Neutrophil (primary cell): ENCODE results near the gene SFXN4.

Source experiments
- H3K27ac ChIP-seq: fragments of 200-600 bp; sonication (generic); 2 replicates; pipeline ENCODE4 v1.5.1; 2016; ENCODE audit warnings: mild to moderate bottlenecking, moderate library complexity
- H3K27me3 ChIP-seq: fragments of 200-600 bp; sonication (generic); 2 replicates; pipeline ENCODE4 v1.6.0; 2016; ENCODE audit warnings: mild to moderate bottlenecking
- H3K36me3 ChIP-seq: fragments of 200-600 bp; sonication (generic); 2 replicates; pipeline ENCODE4 v1.5.1; 2017
- H3K4me1 ChIP-seq, 2 experiments: fragments of 200-600 bp in 1 of 2; sonication (generic) in 1 of 2; 1 replicate in 1 of 2; 2 replicates in 1 of 2; pipeline versions ENCODE4 v1.5.1 to v1.6.1; 2013 to 2016; ENCODE audit warnings: low read depth in 1 of 2, low read length in 1 of 2, mild to moderate bottlenecking in 1 of 2, moderate library complexity in 1 of 2; ENCODE audit not compliant: control insufficient read depth in 1 of 2, insufficient read depth in 1 of 2
- H3K4me3 ChIP-seq, 2 experiments: fragments of 200-600 bp in 1 of 2; sonication (generic) in 1 of 2; 1 replicate in 1 of 2; 2 replicates in 1 of 2; pipeline ENCODE4 v1.5.1; 2013 to 2016; ENCODE audit warnings: low read depth in 1 of 2, low read length in 1 of 2, mild to moderate bottlenecking in 1 of 2, moderate library complexity in 1 of 2
- H3K9me3 ChIP-seq: fragments of 200-600 bp; sonication (generic); 2 replicates; pipeline ENCODE4 v1.5.1; 2016
- TF ChIP-seq, protein P1 (sequence below): fragments of 200-600 bp; sonication (generic); IDR thresholded peaks from 2 replicates; pipeline ENCODE4 v1.5.1; 2016; ENCODE audit warnings: antibody characterized with exemption

Gene SFXN4

GRCh38 chr10:119198438-119198837 lies 32.9 kb upstream of the SFXN4 start:
- H3K36me3 ChIP-seq: no peaks in the 10 kb centered on the region
- H3K27ac ChIP-seq: peak overlapping the region; percentile 50
- H3K9me3 ChIP-seq: no peaks in the 10 kb centered on the region
- H3K4me1 ChIP-seq: peaks cover 12 to 22% of the 10 kb centered on the region in 2 experiments
- no peaks in the 10 kb centered on the region for H3K27me3 ChIP-seq
- no peak overlapping the region for H3K4me3 ChIP-seq
- TF ChIP-seq, protein P1, sequence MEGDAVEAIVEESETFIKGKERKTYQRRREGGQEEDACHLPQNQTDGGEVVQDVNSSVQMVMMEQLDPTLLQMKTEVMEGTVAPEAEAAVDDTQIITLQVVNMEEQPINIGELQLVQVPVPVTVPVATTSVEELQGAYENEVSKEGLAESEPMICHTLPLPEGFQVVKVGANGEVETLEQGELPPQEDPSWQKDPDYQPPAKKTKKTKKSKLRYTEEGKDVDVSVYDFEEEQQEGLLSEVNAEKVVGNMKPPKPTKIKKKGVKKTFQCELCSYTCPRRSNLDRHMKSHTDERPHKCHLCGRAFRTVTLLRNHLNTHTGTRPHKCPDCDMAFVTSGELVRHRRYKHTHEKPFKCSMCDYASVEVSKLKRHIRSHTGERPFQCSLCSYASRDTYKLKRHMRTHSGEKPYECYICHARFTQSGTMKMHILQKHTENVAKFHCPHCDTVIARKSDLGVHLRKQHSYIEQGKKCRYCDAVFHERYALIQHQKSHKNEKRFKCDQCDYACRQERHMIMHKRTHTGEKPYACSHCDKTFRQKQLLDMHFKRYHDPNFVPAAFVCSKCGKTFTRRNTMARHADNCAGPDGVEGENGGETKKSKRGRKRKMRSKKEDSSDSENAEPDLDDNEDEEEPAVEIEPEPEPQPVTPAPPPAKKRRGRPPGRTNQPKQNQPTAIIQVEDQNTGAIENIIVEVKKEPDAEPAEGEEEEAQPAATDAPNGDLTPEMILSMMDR: no peak

DNA sequence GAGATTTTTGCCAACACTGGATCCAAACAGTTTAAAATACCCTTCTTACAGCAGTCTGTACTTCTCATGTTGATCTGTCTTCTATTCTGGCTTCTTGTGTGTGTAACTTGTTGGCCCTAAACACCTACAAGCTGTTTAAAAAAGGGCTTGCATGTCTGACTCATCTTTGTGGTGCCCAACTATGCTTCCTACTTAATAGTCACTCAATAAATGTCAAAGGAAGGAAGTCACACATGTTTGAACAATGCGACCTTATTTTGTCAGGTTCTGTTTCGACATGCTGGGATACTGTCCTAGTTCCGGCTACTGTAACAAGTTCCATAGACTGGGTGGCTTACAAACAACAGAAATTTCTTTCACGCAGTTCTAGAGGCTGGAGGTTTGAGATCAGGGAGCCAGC lies 32.4 kb upstream of the SFXN4 start:
- no peaks in the 10 kb centered on the region for H3K36me3 ChIP-seq
- peak overlapping the region; percentile 50 for H3K27ac ChIP-seq
- no peak overlapping the region for H3K4me3 ChIP-seq
- no peaks in the 10 kb centered on the region for H3K9me3 ChIP-seq
- no peaks in the 10 kb centered on the region for H3K27me3 ChIP-seq
- H3K4me1 ChIP-seq: peaks cover 12 to 22% of the 10 kb centered on the region in 2 experiments
- TF ChIP-seq, protein P1: no peak

DNA sequence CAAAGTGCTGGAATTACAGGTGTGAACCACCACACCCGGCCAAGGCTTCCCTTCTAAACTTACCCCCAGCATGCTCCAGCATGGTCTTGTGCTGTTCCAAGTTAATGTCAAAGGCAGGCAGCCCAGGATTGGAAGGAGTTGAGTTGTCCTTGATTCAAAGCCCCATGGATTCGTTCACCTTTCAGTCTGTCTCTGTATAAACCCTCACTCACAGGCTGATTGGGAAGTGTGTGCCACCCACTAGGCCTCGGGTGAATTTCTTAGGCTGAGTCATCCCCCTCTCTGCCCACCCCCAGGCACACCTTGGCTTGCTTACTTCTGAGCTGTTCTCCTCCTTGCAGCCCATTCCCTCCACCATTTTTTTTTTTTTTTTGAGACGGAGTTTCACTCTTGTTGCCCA lies 26.4 kb upstream of the SFXN4 start:
- peaks cover 8 to 10% of the 10 kb centered on the region in 2 experiments for H3K4me1 ChIP-seq
- TF ChIP-seq, protein P1: no peak
- no peak overlapping the region for H3K27ac ChIP-seq
- H3K36me3 ChIP-seq: no peaks in the 10 kb centered on the region
- H3K27me3 ChIP-seq: no peaks in the 10 kb centered on the region
- no peaks in the 10 kb centered on the region for H3K9me3 ChIP-seq
- H3K4me3 ChIP-seq: no peak overlapping the region

- peaks cover 8 to 10% of the 10 kb centered on the region in 2 experiments for H3K4me1 ChIP-seq
- H3K36me3 ChIP-seq: no peaks in the 10 kb centered on the region
- no peaks in the 10 kb centered on the region for H3K27me3 ChIP-seq
- H3K9me3 ChIP-seq: no peaks in the 10 kb centered on the region
- H3K4me3 ChIP-seq: no peak overlapping the region
- TF ChIP-seq, protein P1: no peak
- H3K27ac ChIP-seq: no peak overlapping the region
Measured at GRCh38 chr10:119190954-119191785, 25.7 kb upstream of the SFXN4 start.

DNA sequence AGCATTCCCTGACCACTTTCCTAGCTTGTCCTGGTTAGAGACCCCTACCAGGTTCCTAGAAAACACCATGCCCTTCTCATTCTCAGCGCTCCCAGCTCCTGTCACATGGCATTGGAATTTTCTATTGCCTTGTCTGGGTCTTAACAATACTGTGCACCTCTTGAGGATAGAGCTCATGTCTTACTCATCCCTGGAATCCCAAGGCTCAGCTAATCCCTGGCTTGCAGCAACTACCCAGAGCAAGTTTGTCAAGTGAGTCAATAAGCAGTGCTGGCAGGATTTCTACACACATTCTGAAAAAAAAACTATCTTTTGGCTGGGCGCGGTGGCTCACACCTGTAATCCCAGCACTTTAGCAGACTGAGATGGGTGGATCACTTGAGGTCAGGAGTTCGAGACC lies 24.8 kb upstream of the SFXN4 start:
- TF ChIP-seq, protein P1: no peak
- H3K27me3 ChIP-seq: no peaks in the 10 kb centered on the region
- H3K4me3 ChIP-seq: no peak overlapping the region
- no peaks in the 10 kb centered on the region for H3K9me3 ChIP-seq
- no peaks in the 10 kb centered on the region for H3K36me3 ChIP-seq
- peaks cover 8 to 10% of the 10 kb centered on the region in 2 experiments for H3K4me1 ChIP-seq
- H3K27ac ChIP-seq: no peak overlapping the region
